Transverse colon (tissue), 4 donors: ENCODE data around the gene PRKCI. TPM values are rescaled to one million over a fixed set of nuclear protein-coding genes. Genes with fewer than 3 reads are reported as not detected.
"Not testable (repeated sequence)": the region's sequence is repeated elsewhere in the genome, so short reads cannot be mapped to it uniquely, and the experiment has no call there.

Experiments used
- DNase-seq: peaks from one replicate; pipeline ENCODE4 v3.0.0-alpha.2; 2019
- H3K27ac ChIP-seq, 4 donors: fragments of 200-600 bp; sonication (generic); 2 replicates each; pipeline ENCODE4 v1.5.1; 2016 to 2018; ENCODE audit warnings: inconsistent platforms in 4 of 4
- H3K27me3 ChIP-seq: fragments of 200-600 bp; sonication (generic); 2 replicates; pipeline ENCODE4 v1.5.1; 2017; ENCODE audit warnings: inconsistent platforms
- H3K36me3 ChIP-seq, 4 donors: fragments of 200-600 bp; sonication (generic); 2 replicates each; pipeline ENCODE4 v1.5.1; 2017 to 2019; ENCODE audit warnings: inconsistent platforms in 4 of 4
- H3K4me1 ChIP-seq, 4 donors: fragments of 200-600 bp; sonication (generic); 2 replicates each; pipeline ENCODE4 v1.5.1; 2017 to 2020; ENCODE audit warnings: inconsistent platforms in 4 of 4
- H3K4me3 ChIP-seq, 4 donors: fragments of 200-600 bp; sonication (generic); 1 replicate in 1 of 4; 2 replicates in 3 of 4; pipeline versions ENCODE4 v1.5.1 to v1.6.1; 2017 to 2019; ENCODE audit warnings: inconsistent platforms in 4 of 4
- H3K9me3 ChIP-seq, 2 donors: fragments of 200-600 bp; sonication (generic); 2 replicates each; pipeline ENCODE4 v1.5.1; 2017 to 2019; ENCODE audit warnings: inconsistent platforms in 2 of 2
- CTCF ChIP-seq, 5 experiments: fragments of 200-600 bp in 3 of 5; fragments of 450-650 bp in 2 of 5; sonication (generic) in 3 of 5; IDR thresholded peaks; 1 replicate in 2 of 5; 2 replicates in 3 of 5; pipeline ENCODE4 v1.5.1; 2016 to 2017; ENCODE audit warnings: antibody characterized with exemption in 5 of 5, inconsistent platforms in 3 of 5, mild to moderate bottlenecking in 2 of 5, moderate library complexity in 1 of 5
- EP300 ChIP-seq: sonication (generic); formaldehyde crosslinking; IDR thresholded peaks from one replicate; pipeline ENCODE4 v1.6.1; 2017; ENCODE audit warnings: antibody characterized with exemption, low read depth
- POLR2A ChIP-seq: fragments of 450-650 bp; IDR thresholded peaks from one replicate; pipeline ENCODE4 v1.6.1; 2016; ENCODE audit warnings: antibody characterized with exemption, mild to moderate bottlenecking, moderate library complexity
- POLR2AphosphoS5 ChIP-seq, 3 donors: sonication (generic); formaldehyde crosslinking; IDR thresholded peaks; one replicate each; pipeline ENCODE4 v1.6.1; 2016; ENCODE audit warnings: antibody characterized with exemption in 3 of 3
- WGBS, 2 donors: methylation state at CpG; one replicate each; pipeline ENCODE4 v1.1.5; 2018; ENCODE audit warnings: low coverage in 1 of 2; 5-methylcytosine and 5-hydroxymethylcytosine counted together
- in situ Hi-C, 4 donors: fragments of 200-750 bp; cut with MboI; loops; one replicate each; pipeline versions ENCODE4 v1.15.0 to v1.15.1; 2017; ENCODE audit warnings: low sequenced_read_pairs in 3 of 4, low pct_ligation_motif_present in 1 of 4, low pct_unique_long_range_greater_than_20kb in 1 of 4
- intact Hi-C: fragments of 100-400 bp; cut with DNase I; formaldehyde crosslinking; loops from one replicate; pipeline ENCODE4 v1.15.1; 2023; ENCODE audit warnings: low total_unique reads
- total RNA-seq, 4 donors: library from RNA; depleted of rRNA; stranded (reverse); fragments of >200 nt; gene quantifications; one replicate each; pipeline ENCODE4 v1.1.0, GENCODE V29; 2016

PRKCI gene
- total RNA-seq, 4 donors from 2014 or later: 21.1 to 52.1 (median 36.0) TPM

GRCh38 chr3:170337420-170337819 lies 115.2 kb downstream of the PRKCI start:
- Histone ChIP-seq H3K4me3 (no peak overlapping the region), H3K4me1 (peaks cover 0 to 6% (median 0%) of the 10 kb centered on the region in 4 donors), H3K36me3 (no peaks in the 10 kb centered on the region), H3K27ac (no peak overlapping the region), H3K27me3 (no peaks in the 10 kb centered on the region), H3K9me3 (peaks cover 0 to 5% of the 10 kb centered on the region in 2 donors)
- WGBS, 2 donors: 81 to 90% methylated on average over 3 of the region's 3 CpGs
- in situ Hi-C loops: no loop called here
- TF ChIP-seq POLR2AphosphoS5 (IDR thresholded peaks at IDR 0.05) (no peak), EP300 (no peak), CTCF (IDR thresholded peaks at IDR 0.05) (no peak), POLR2A (no peak)
- DNase-seq: no peak
- intact Hi-C loops: no loop called here

- no peaks in the 10 kb centered on the region for H3K36me3 ChIP-seq
- no peak for DNase-seq
- peaks cover 0 to 5% of the 10 kb centered on the region in 2 donors for H3K9me3 ChIP-seq
- no peak overlapping the region for H3K27ac ChIP-seq
- WGBS, 2 donors: 64 to 89% methylated on average over 1 of the region's 1 CpG
- H3K4me1 ChIP-seq: peaks cover 0 to 4% (median 0%) of the 10 kb centered on the region in 4 donors
- in situ Hi-C loops (no loop called here), intact Hi-C loops (no loop called here)
- H3K4me3 ChIP-seq: no peak overlapping the region
- no peaks in the 10 kb centered on the region for H3K27me3 ChIP-seq
- TF ChIP-seq EP300: no peak
- TF ChIP-seq POLR2A: no peak
- TF ChIP-seq POLR2AphosphoS5 (IDR thresholded peaks at IDR 0.05): no peak
- no peak for TF ChIP-seq CTCF (IDR thresholded peaks at IDR 0.05)
Observed at GRCh38 chr3:170338690-170339340, 116.6 kb downstream of the PRKCI start.

GRCh38 chr3:170342273-170342672 lies 120.0 kb downstream of the PRKCI start:
- in situ Hi-C loops, H3K9me3 ChIP-seq, H3K36me3 ChIP-seq, H3K27ac ChIP-seq, H3K4me1 ChIP-seq, intact Hi-C loops, H3K27me3 ChIP-seq, H3K4me3 ChIP-seq, DNase-seq: not testable (repeated sequence)
- WGBS, 2 donors: 93 to 94% methylated on average over 2 to 9 of the region's 9 CpGs

- H3K4me1 ChIP-seq, DNase-seq, in situ Hi-C loops, intact Hi-C loops, H3K36me3 ChIP-seq, H3K27me3 ChIP-seq, H3K27ac ChIP-seq, H3K9me3 ChIP-seq, H3K4me3 ChIP-seq: not testable (repeated sequence)
- WGBS, 2 donors: 56 to 62% methylated on average over 4 to 6 of the region's 6 CpGs
Observed at GRCh38 chr3:170343859-170344258, 121.6 kb downstream of the PRKCI start.

GRCh38 chr3:170344971-170345370 lies 122.7 kb downstream of the PRKCI start:
- in situ Hi-C loops (no loop called here), intact Hi-C loops (no loop called here)
- H3K36me3 ChIP-seq: no peaks in the 10 kb centered on the region
- no peak for DNase-seq
- H3K27ac ChIP-seq: no peak overlapping the region
- no peak overlapping the region for H3K4me3 ChIP-seq
- TF ChIP-seq POLR2A (no peak), CTCF (IDR thresholded peaks at IDR 0.05) (no peak), EP300 (no peak)
- H3K4me1 ChIP-seq: no peaks in the 10 kb centered on the region
- WGBS, 2 donors: 88 to 98% methylated on average over 4 of the region's 4 CpGs
- H3K27me3 ChIP-seq: no peaks in the 10 kb centered on the region
- H3K9me3 ChIP-seq: no peaks in the 10 kb centered on the region
